Upper lobe of right lung (tissue), 1 donor: ENCODE results near the gene KIF6. TPM values are rescaled to one million over a fixed set of nuclear protein-coding genes. Genes with fewer than 3 reads are reported as not detected.

ENCODE experiments used
- ATAC-seq: fragments of 200-7000 bp; cut with Tn5 transposase; one replicate; pipeline ENCODE4 v1.9.1; 2020; ENCODE audit warnings: mild to moderate bottlenecking, moderate library complexity
- DNase-seq: peaks from one replicate; pipeline ENCODE4 v3.0.0-alpha.2; 2020
- H3K27ac ChIP-seq: fragments of 200-600 bp; one replicate; pipeline ENCODE4 v1.8.0; 2022
- H3K27me3 ChIP-seq: fragments of 200-600 bp; one replicate; pipeline ENCODE4 v1.8.0; 2022; ENCODE audit warnings: mild to moderate bottlenecking
- H3K36me3 ChIP-seq: fragments of 200-600 bp; one replicate; pipeline ENCODE4 v1.8.0; 2022
- H3K4me1 ChIP-seq: fragments of 200-600 bp; one replicate; pipeline ENCODE4 v1.8.0; 2022
- H3K4me3 ChIP-seq: fragments of 200-600 bp; one replicate; pipeline ENCODE4 v1.8.0; 2022; ENCODE audit warnings: mild to moderate bottlenecking
- H3K9me3 ChIP-seq: fragments of 200-600 bp; one replicate; pipeline ENCODE4 v1.8.0; 2022
- intact Hi-C: fragments of 100-400 bp; cut with DNase I; formaldehyde crosslinking; loops from one replicate; pipeline ENCODE4 v1.11.0; 2022
- total RNA-seq: library from RNA; stranded (reverse); fragmentation: NEBNext Ultra II Directional; extraction: Animal tissue kit (Norgen Biotek cat#: 25700); gene quantifications from one replicate; pipeline ENCODE4 v1.2.1, GENCODE V29; 2021
- TF ChIP-seq, protein P1 (sequence below): fragments of 200-600 bp; IDR thresholded peaks from one replicate; pipeline ENCODE4 v1.8.0; 2022; ENCODE audit warnings: antibody characterized with exemption
- donor health status: DM: no; HTN: yes; CAD: no; lungs with severe emphysema.

The KIF6 gene
- total RNA-seq, 1 donor from 2014 or later, result 0.49 TPM

DNA sequence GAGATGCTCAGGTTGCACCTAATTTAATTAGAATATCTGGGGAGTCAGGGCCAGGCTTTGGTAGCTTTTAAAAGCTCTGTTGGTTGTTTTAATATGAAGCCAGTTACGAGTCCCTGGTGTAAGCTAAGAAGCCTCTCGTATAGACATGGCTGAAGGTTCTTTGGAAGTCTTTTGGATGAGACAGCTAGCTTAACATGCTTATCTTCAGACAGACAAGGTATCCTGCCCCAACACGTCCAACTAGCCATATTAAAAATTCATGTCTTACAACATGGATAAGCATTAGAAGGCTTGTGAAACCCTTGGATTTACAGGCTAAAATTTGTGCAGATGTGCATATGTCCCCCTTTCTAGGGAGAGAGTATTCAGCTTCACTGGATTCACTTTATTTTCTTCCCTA is 297.1 kb downstream of the KIF6 start:
- intact Hi-C loops, result no loop called here
- TF ChIP-seq, protein P1, sequence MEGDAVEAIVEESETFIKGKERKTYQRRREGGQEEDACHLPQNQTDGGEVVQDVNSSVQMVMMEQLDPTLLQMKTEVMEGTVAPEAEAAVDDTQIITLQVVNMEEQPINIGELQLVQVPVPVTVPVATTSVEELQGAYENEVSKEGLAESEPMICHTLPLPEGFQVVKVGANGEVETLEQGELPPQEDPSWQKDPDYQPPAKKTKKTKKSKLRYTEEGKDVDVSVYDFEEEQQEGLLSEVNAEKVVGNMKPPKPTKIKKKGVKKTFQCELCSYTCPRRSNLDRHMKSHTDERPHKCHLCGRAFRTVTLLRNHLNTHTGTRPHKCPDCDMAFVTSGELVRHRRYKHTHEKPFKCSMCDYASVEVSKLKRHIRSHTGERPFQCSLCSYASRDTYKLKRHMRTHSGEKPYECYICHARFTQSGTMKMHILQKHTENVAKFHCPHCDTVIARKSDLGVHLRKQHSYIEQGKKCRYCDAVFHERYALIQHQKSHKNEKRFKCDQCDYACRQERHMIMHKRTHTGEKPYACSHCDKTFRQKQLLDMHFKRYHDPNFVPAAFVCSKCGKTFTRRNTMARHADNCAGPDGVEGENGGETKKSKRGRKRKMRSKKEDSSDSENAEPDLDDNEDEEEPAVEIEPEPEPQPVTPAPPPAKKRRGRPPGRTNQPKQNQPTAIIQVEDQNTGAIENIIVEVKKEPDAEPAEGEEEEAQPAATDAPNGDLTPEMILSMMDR, result no peak
- Histone ChIP-seq H3K27me3 (no peaks in the 10 kb centered on the region), H3K27ac (no peak overlapping the region), H3K9me3 (no peaks in the 10 kb centered on the region), H3K36me3 (no peaks in the 10 kb centered on the region), H3K4me1 (peaks cover 11% of the 10 kb centered on the region), H3K4me3 (no peak overlapping the region)
- ATAC-seq (no peak), DNase-seq (no peak)

DNA sequence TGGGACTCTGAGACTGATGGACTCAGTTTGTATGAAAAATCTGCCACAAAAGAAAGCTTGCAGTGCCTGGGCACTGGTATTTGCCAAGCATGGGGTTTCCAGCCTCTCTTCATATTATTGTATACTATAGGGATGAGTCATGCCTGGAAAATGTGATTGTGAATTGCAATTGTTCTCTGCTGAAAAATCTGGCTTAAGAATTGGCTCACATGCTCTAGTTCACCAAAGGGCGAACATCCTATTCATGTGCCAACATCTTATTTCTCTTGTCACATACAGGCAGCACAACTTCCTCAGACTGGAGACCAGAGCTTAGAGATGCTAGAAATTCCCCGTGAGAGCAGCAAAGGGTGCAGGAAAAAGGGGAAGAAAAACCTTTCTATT is 299.1 kb downstream of the KIF6 start:
- TF ChIP-seq, protein P1, result no peak
- Histone ChIP-seq H3K4me3 (no peak overlapping the region), H3K27ac (peak overlapping the region; percentile 60), H3K9me3 (no peaks in the 10 kb centered on the region), H3K4me1 (peaks cover 5% of the 10 kb centered on the region), H3K27me3 (no peaks in the 10 kb centered on the region), H3K36me3 (no peaks in the 10 kb centered on the region)
- intact Hi-C loops, result no loop called here
- ATAC-seq, result peak; percentile 28
- no peak for DNase-seq

DNA sequence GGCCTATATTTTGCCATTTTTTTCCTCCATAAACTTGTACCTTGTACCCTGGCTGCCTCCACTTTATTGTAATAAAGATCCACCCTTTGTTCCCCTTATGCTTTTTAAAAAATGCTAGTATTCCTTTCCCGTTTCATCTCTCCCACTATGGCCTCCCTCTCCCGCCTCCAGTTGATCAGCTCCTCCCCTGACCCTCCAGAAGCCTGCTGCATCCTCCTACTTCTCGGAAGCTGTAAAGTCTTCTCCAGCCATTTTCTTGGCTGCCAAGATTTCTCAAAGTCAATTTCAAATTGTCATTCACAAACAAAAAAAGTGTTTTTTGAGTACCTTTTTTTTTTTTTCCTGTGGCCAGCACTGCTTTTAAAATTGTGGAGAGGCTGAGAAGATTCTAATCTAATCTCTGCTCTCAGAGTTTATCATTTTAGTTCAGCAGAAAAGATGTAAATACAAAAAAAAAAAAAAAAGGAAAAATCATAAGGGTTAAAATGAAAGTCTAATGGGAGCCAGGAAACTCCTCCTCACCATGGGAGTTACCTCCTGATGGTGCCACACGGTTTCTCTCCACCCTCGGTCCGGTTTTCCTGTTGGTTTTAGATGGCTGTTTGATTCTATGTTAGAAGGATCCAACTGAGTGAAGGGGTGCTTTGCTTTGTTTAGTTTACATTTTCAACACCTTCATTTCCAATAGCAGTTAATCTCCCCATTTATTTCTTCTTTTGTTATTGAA is 299.7 kb downstream of the KIF6 start:
- Histone ChIP-seq H3K9me3 (no peaks in the 10 kb centered on the region), H3K36me3 (no peaks in the 10 kb centered on the region), H3K27ac (peak overlapping the region; percentile 60), H3K4me1 (no peaks in the 10 kb centered on the region), H3K4me3 (no peak overlapping the region), H3K27me3 (no peaks in the 10 kb centered on the region)
- intact Hi-C loops, result no loop called here
- DNase-seq (no peak), ATAC-seq (no peak)
- TF ChIP-seq, protein P1, result no peak

DNA sequence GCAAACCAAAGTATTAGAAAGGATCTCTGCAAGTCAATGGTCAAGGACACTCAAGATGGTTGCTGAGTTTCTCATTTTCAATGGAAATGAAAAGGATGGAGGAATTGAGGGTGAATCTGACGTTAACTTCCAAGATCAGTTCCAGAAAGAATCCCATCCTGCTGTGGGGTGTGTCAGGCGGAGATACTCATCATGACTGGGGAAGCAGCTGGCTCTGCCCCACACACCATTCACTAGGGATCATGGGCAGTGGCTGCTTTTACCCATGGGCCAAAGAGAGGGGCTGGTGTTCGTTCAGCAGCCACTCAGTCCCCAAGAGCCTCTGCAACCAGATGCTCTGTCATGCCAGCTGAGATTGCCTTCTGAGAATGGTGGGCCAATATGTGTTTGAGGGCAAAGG is 300.4 kb downstream of the KIF6 start:
- ATAC-seq, result no peak
- H3K27ac ChIP-seq, result peak overlapping the region; percentile 36

DNA sequence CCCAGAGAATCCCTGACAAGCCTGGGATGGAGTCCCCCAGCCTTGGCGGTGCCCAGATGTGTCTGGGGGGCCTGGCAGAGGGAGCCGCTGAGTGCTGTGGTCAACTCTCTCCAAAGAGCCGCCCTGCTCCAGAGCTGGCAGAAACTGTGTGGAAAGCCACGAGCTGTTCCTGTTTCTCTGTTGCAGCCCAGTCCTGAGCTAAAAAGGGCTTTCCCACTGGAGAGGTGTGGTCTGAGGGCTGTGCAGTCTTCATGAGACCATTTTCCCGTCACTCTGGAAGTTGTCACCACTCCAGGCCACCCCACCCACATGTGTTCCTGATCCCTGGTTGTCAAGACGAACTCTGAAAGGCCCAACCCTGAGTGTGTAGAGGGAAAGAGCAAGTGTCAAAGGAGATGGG is 303.0 kb downstream of the KIF6 start:
- TF ChIP-seq, protein P1, result no peak
- no peak overlapping the region for H3K27ac ChIP-seq
- intact Hi-C loops, result no loop called here
- no peaks in the 10 kb centered on the region for H3K4me1 ChIP-seq
- ATAC-seq (peak; percentile 39), DNase-seq (no peak)
- no peak overlapping the region for H3K4me3 ChIP-seq
- H3K9me3 ChIP-seq, result no peaks in the 10 kb centered on the region
- no peaks in the 10 kb centered on the region for H3K27me3 ChIP-seq
- no peaks in the 10 kb centered on the region for H3K36me3 ChIP-seq

More for the DNA sequence above, 300.4 kb downstream of the KIF6 start:
- no peak overlapping the region for H3K4me3 ChIP-seq
- H3K9me3 ChIP-seq, result no peaks in the 10 kb centered on the region
- TF ChIP-seq, protein P1, result no peak
- H3K4me1 ChIP-seq, result no peaks in the 10 kb centered on the region
- H3K27me3 ChIP-seq, result no peaks in the 10 kb centered on the region
- intact Hi-C loops, result no loop called here
- DNase-seq, result no peak
- no peaks in the 10 kb centered on the region for H3K36me3 ChIP-seq
